IMR-90 (cell line): ENCODE data around the gene KIAA1328. TPM values are rescaled to one million over a fixed set of nuclear protein-coding genes. Genes with fewer than 3 reads are reported as not detected.

Experiments used
- ATAC-seq: fragments of 200-7000 bp; cut with Tn5 transposase; 2 replicates; pipeline ENCODE4 v1.9.1; 2020; ENCODE audit warnings: low read depth, mild to moderate bottlenecking, moderate library complexity
- BruUV-seq: library from RNA; stranded (reverse); fragments of 400-500 nt; replicated peaks from 2 replicates; lab custom pipeline; 2021; lab: Mats Ljungman, UMichigan
- CTCF ChIA-PET: fragments of 300-600 bp; formaldehyde crosslinking; extraction: SDS; loops from one replicate; lab custom pipeline; 2021; ENCODE audit warnings: antibody characterized with exemption; lab: Yijun Ruan, JAX
- POLR2A ChIA-PET: fragments of 300-600 bp; sonication (Branson Sonifier 250); formaldehyde crosslinking; loops from one replicate; lab custom pipeline; 2022; ENCODE audit warnings: antibody characterized with exemption; ENCODE audit not compliant: unreplicated experiment; lab: Charles Lee
- DNase-seq: peaks from one replicate; pipeline ENCODE4 v3.0.0; 2013
- H2AFZ ChIP-seq: replicated peaks from 2 replicates; pipeline ENCODE3; 2013; ENCODE audit warnings: low read length, mild to moderate bottlenecking; ENCODE audit not compliant: poor library complexity
- H2AK5ac ChIP-seq: 2 replicates; pipeline ENCODE4 v1.6.1; 2013; ENCODE audit warnings: low read depth, low read length, inconsistent platforms
- H2AK9ac ChIP-seq: replicated peaks from 2 replicates; pipeline ENCODE3; 2013; ENCODE audit warnings: mild to moderate bottlenecking, low read depth, low read length, moderate library complexity; ENCODE audit not compliant: poor library complexity
- H2BK120ac ChIP-seq: 2 replicates; pipeline ENCODE4 v1.6.1; 2013; ENCODE audit warnings: low read depth, low read length, inconsistent platforms
- H2BK15ac ChIP-seq: 3 replicates; pipeline ENCODE4 v1.6.1; 2013; ENCODE audit warnings: low read depth, low read length, inconsistent platforms
- H2BK20ac ChIP-seq: 2 replicates; pipeline ENCODE4 v1.6.1; 2013; ENCODE audit warnings: low read depth, mild to moderate bottlenecking, inconsistent platforms, low read length, moderate library complexity
- H2BK5ac ChIP-seq: 2 replicates; pipeline ENCODE4 v1.6.1; 2013; ENCODE audit warnings: mild to moderate bottlenecking, low read depth, low read length, inconsistent platforms; ENCODE audit not compliant: poor library complexity, severe bottlenecking
- H3K14ac ChIP-seq: replicated peaks from 2 replicates; pipeline ENCODE4 v1.6.1; 2013; ENCODE audit warnings: low read depth, low read length, inconsistent platforms
- H3K18ac ChIP-seq: 2 replicates; pipeline ENCODE4 v1.6.1; 2013; ENCODE audit warnings: low read depth, low read length, control low read depth
- H3K23ac ChIP-seq: 2 replicates; pipeline ENCODE4 v1.6.1; 2013; ENCODE audit warnings: low read depth, low read length, inconsistent platforms
- H3K27ac ChIP-seq: 2 replicates; pipeline ENCODE4 v1.5.1; 2013; ENCODE audit warnings: mild to moderate bottlenecking, control low read depth, low read length; ENCODE audit not compliant: insufficient read depth
- H3K27me3 ChIP-seq: 2 replicates; pipeline ENCODE4 v1.6.1; 2013; ENCODE audit warnings: low read length; ENCODE audit not compliant: control insufficient read depth, insufficient read depth
- H3K36me3 ChIP-seq: 2 replicates; pipeline ENCODE4 v1.6.1; 2013; ENCODE audit warnings: low read length, mixed read lengths; ENCODE audit not compliant: control insufficient read depth, insufficient read depth
- H3K4ac ChIP-seq: 2 replicates; pipeline ENCODE4 v1.6.1; 2013; ENCODE audit warnings: low read depth, low read length, inconsistent platforms
- H3K4me1 ChIP-seq: 2 replicates; pipeline ENCODE4 v1.6.1; 2013; ENCODE audit warnings: low read length, mixed read lengths; ENCODE audit not compliant: control insufficient read depth, insufficient read depth
- H3K4me2 ChIP-seq: 2 replicates; pipeline ENCODE4 v1.6.1; 2013; ENCODE audit warnings: low read depth, mild to moderate bottlenecking, control low read depth, low read length, moderate library complexity
- H3K4me3 ChIP-seq: 2 replicates; pipeline ENCODE4 v1.5.1; 2013; ENCODE audit warnings: low read depth, mild to moderate bottlenecking, control low read depth, low read length, moderate library complexity; ENCODE audit not compliant: insufficient read depth
- H3K56ac ChIP-seq: 2 replicates; pipeline ENCODE4 v1.6.1; 2013; ENCODE audit warnings: low read length, inconsistent platforms; ENCODE audit not compliant: insufficient read depth; ENCODE audit errors: extremely low read depth
- H3K79me1 ChIP-seq, 2 experiments: 2 replicates each; pipeline ENCODE4 v1.6.1; 2013; ENCODE audit warnings: low read length in 2 of 2, inconsistent platforms in 1 of 2, low read depth in 1 of 2
- H3K9ac ChIP-seq: 2 replicates; pipeline ENCODE4 v1.6.1; 2013; ENCODE audit warnings: low read depth, low read length, control low read depth
- H3K9me1 ChIP-seq: 2 replicates; pipeline ENCODE4 v1.6.1; 2013; ENCODE audit warnings: low read length, inconsistent platforms; ENCODE audit not compliant: insufficient read depth
- H3K9me3 ChIP-seq: 2 replicates; pipeline ENCODE4 v1.6.1; 2013; ENCODE audit warnings: low read length; ENCODE audit not compliant: control insufficient read depth, insufficient read depth
- H4K20me1 ChIP-seq: 2 replicates; pipeline ENCODE4 v1.6.1; 2013; ENCODE audit warnings: low read length, inconsistent platforms; ENCODE audit not compliant: insufficient read depth
- H4K5ac ChIP-seq: 2 replicates; pipeline ENCODE4 v1.6.1; 2013; ENCODE audit warnings: mild to moderate bottlenecking, low read depth, low read length, control low read depth
- H4K8ac ChIP-seq, 2 experiments: 2 replicates each; pipeline ENCODE4 v1.6.1; 2013; ENCODE audit warnings: low read depth in 2 of 2, low read length in 2 of 2, control low read depth in 1 of 2, inconsistent platforms in 1 of 2
- H4K91ac ChIP-seq: 2 replicates; pipeline ENCODE4 v1.6.1; 2013; ENCODE audit warnings: low read depth, low read length, inconsistent platforms; ENCODE audit not compliant: insufficient read depth
- BHLHE40 ChIP-seq: fragments of 150-350 bp; IDR thresholded peaks from 2 replicates; pipeline ENCODE4 v1.6.1; 2016; ENCODE audit warnings: mild to moderate bottlenecking, low read depth, low read length
- CEBPB ChIP-seq: IDR thresholded peaks from 2 replicates; pipeline ENCODE4 v1.6.1; 2012; ENCODE audit warnings: low read depth, low read length, improper control_type of control experiment
- CHD1 ChIP-seq: IDR thresholded peaks from 2 replicates; pipeline ENCODE4 v1.6.1; 2012; ENCODE audit warnings: low read depth, low read length, improper control_type of control experiment
- CTCF ChIP-seq: conservative IDR thresholded peaks from 2 replicates; pipeline ENCODE4 v1.5.1; 2012; ENCODE audit warnings: mild to moderate bottlenecking, low read depth, low read length, improper control_type of control experiment
- ELK1 ChIP-seq: fragments of 150-350 bp; IDR thresholded peaks from 2 replicates; pipeline ENCODE4 v1.6.1; 2016; ENCODE audit warnings: low read depth, mild to moderate bottlenecking, low read length, moderate library complexity, borderline replicate concordance
- FOS ChIP-seq: fragments of 150-350 bp; IDR thresholded peaks from 2 replicates; pipeline ENCODE4 v1.6.1; 2016; ENCODE audit warnings: low read depth, low read length
- MAFK ChIP-seq: IDR thresholded peaks from 2 replicates; pipeline ENCODE4 v1.6.1; 2012; ENCODE audit warnings: low read depth, low read length, improper control_type of control experiment
- MAZ ChIP-seq: IDR thresholded peaks from 2 replicates; pipeline ENCODE4 v1.6.1; 2012; ENCODE audit warnings: low read depth, mild to moderate bottlenecking, low read length, improper control_type of control experiment, moderate library complexity, borderline replicate concordance
- MXI1 ChIP-seq: IDR thresholded peaks from 2 replicates; pipeline ENCODE4 v1.6.1; 2012; ENCODE audit warnings: low read depth, mild to moderate bottlenecking, low read length, moderate library complexity, borderline replicate concordance
- NFE2L2 ChIP-seq: fragments of 150-350 bp; IDR thresholded peaks from 2 replicates; pipeline ENCODE4 v1.6.1; 2016; ENCODE audit warnings: low read depth, mild to moderate bottlenecking, low read length
- POLR2A ChIP-seq: IDR thresholded peaks from 2 replicates; pipeline ENCODE4 v1.6.1; 2012; ENCODE audit warnings: mild to moderate bottlenecking, low read depth, low read length
- RAD21 ChIP-seq: IDR thresholded peaks from 2 replicates; pipeline ENCODE4 v1.6.1; 2012; ENCODE audit warnings: low read length, improper control_type of control experiment
- RCOR1 ChIP-seq: IDR thresholded peaks from 2 replicates; pipeline ENCODE4 v1.6.1; 2012; ENCODE audit warnings: mild to moderate bottlenecking, low read length, improper control_type of control experiment; ENCODE audit not compliant: insufficient replicate concordance
- RFX5 ChIP-seq: IDR thresholded peaks from 2 replicates; pipeline ENCODE4 v1.8.0; 2012; ENCODE audit warnings: low read depth, mild to moderate bottlenecking, low read length, moderate library complexity
- SMC3 ChIP-seq: fragments of 150-350 bp; IDR thresholded peaks from 2 replicates; pipeline ENCODE4 v1.6.1; 2016; ENCODE audit warnings: low read depth, mild to moderate bottlenecking, antibody characterized with exemption, low read length, moderate library complexity
- USF2 ChIP-seq: fragments of 150-350 bp; IDR thresholded peaks from 2 replicates; pipeline ENCODE4 v1.6.1; 2017; ENCODE audit warnings: mild to moderate bottlenecking, antibody characterized with exemption, low read length, low read depth
- WGBS, 2 experiments: methylation state at CpG; one replicate each; pipeline versions ENCODE4 v1.1.5 to v1.1.7; 2013; ENCODE audit warnings: missing lambda C conversion rate in 2 of 2; ENCODE audit not compliant: insufficient read length in 1 of 2; ENCODE audit errors: extremely low coverage in 2 of 2; 5-methylcytosine and 5-hydroxymethylcytosine counted together
- dilution Hi-C: fragments of 300-500 bp; cut with HindIII; formaldehyde crosslinking; loops from one replicate; pipeline ENCODE4 v1.14.3; 2018; ENCODE audit warnings: low sequenced_read_pairs; ENCODE audit not compliant: unreplicated experiment
- in situ Hi-C: fragments of 300-500 bp; cut with MboI; formaldehyde crosslinking; loops from 3 replicates; pipeline ENCODE4 v1.14.3; 2019; ENCODE audit warnings: low sequenced_read_pairs, inconsistent platforms, mixed read lengths
- intact Hi-C: fragments of 100-400 bp; cut with micrococcal nuclease; formaldehyde crosslinking; loops from 2 replicates; pipeline ENCODE4 v1.10.0; 2022
- polyA plus RNA-seq, 3 experiments: library from polyadenylated mRNA; depleted of rRNA; stranded (reverse); fragments of >200 nt; gene quantifications; 2 replicates each; pipeline ENCODE4 v1.2.3, GENCODE V29; 2012; ENCODE audit warnings: low replicate concordance in 1 of 3
- total RNA-seq: library from RNA; depleted of rRNA; stranded (reverse); fragments of >200 nt; gene quantifications from 2 replicates; pipeline ENCODE4 v1.2.3, GENCODE V29; 2012

The KIAA1328 gene
- total and polyA plus RNA-seq, 2 of the 4 experiments (the other 2 are of a cell fraction) = 2.4 to 7.0 TPM

- Histone ChIP-seq H2AK9ac (no peak overlapping the region), H4K8ac (no peak overlapping the region), H3K36me3 (no peaks in the 10 kb centered on the region), H4K91ac (no peak overlapping the region), H2AFZ (no peak overlapping the region), H3K4me3 (no peak overlapping the region), H2BK15ac (no peak overlapping the region), H3K4me2 (no peak overlapping the region), H4K20me1 (no peaks in the 10 kb centered on the region), H3K9ac (no peak overlapping the region), H3K9me3 (no peaks in the 10 kb centered on the region), H3K27me3 (no peaks in the 10 kb centered on the region), H3K14ac (no peak overlapping the region), H3K9me1 (no peaks in the 10 kb centered on the region; the same call in 1 of the 2 replicates), H3K23ac (no peak overlapping the region), H3K56ac (no peak overlapping the region), H2BK5ac (no peak overlapping the region), H3K27ac (no peak overlapping the region), H3K4ac (no peak overlapping the region), H3K18ac (no peak overlapping the region), H2BK20ac (no peak overlapping the region), H3K79me1 (no peaks in the 10 kb centered on the region), H2BK120ac (no peak overlapping the region), H2AK5ac (no peak overlapping the region), H4K5ac (no peak overlapping the region), H3K4me1 (no peaks in the 10 kb centered on the region)
- no CpG with 5 or more reads among the region's 2 CpGs for WGBS, 2 experiments
- TF ChIP-seq MAZ (no peak), CTCF (no peak), CHD1 (no peak), ELK1 (no peak), MAFK (no peak), RFX5 (no peak), USF2 (no peak), POLR2A (no peak), NFE2L2 (no peak), BHLHE40 (no peak), MXI1 (no peak), FOS (no peak), SMC3 (no peak), RCOR1 (no peak), RAD21 (no peak), CEBPB (no peak)
- no TSS peak for BruUV-seq
- dilution Hi-C loops (no loop called here), intact Hi-C loops (no loop called here), in situ Hi-C loops (no loop called here)
- ChIA-PET POLR2A (no interaction called here), CTCF (no interaction called here)
- no peak for DNase-seq
- ATAC-seq = no peak
These were observed 57.1 kb downstream of the KIAA1328 start for GRCh38 chr18:36885981-36886380.
